ENCODE data around the gene ATP1A2. TPM values are rescaled to one million over a fixed set of nuclear protein-coding genes. Genes with fewer than 3 reads are reported as not detected.

ATP1A2 gene
- total and polyA plus RNA-seq, 4 donors = 1.1 to 7.9 (median 3.1) TPM

DNA sequence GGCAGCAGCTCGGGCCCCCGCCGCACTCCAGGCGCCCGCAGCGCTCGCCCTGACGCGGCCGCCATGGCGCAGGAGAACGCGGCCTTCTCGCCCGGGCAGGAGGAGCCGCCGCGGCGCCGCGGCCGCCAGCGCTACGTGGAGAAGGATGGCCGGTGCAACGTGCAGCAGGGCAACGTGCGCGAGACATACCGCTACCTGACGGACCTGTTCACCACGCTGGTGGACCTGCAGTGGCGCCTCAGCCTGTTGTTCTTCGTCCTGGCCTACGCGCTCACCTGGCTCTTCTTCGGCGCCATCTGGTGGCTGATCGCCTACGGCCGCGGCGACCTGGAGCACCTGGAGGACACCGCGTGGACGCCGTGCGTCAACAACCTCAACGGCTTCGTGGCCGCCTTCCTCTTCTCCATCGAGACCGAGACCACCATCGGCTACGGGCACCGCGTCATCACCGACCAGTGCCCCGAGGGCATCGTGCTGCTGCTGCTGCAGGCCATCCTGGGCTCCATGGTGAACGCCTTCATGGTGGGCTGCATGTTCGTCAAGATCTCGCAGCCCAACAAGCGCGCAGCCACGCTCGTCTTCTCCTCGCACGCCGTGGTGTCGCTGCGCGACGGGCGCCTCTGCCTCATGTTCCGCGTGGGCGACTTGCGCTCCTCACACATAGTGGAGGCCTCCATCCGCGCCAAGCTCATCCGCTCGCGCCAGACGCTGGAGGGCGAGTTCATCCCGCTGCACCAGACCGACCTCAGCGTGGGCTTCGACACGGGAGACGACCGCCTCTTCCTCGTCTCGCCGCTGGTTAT lies 31.4 kb upstream of the ATP1A2 start:
- Histone ChIP-seq H3K27ac (ENCODE audit: low read depth in 1 of 2, low read length in 1 of 2) (no peak overlapping the region), H3K4me1 (ENCODE audit: control insufficient read depth in 5 of 5, insufficient read depth in 5 of 5, low read length in 5 of 5) (peaks cover 0 to 6% (median 0%) of the 10 kb centered on the region in 5 donors), H3K27me3 (ENCODE audit: control insufficient read depth in 3 of 3, insufficient read depth in 3 of 3, low read length in 2 of 3) (peaks cover 0 to 49% (median 38%) of the 10 kb centered on the region in 3 donors), H3K9me3 (ENCODE audit: control insufficient read depth in 4 of 4, insufficient read depth in 3 of 4, low read length in 3 of 4) (no peaks in the 10 kb centered on the region), H3K36me3 (ENCODE audit: control insufficient read depth in 4 of 4, insufficient read depth in 4 of 4, low read length in 4 of 4) (peaks cover 0 to 6% (median 1%) of the 10 kb centered on the region in 4 donors), H3K9ac (ENCODE audit: insufficient read depth in 1 of 2, low read length in 2 of 2) (no peak overlapping the region), H3K4me3 (no peak overlapping the region)
- DNase-seq (peak; percentile 37 to 66 (median 65)), ATAC-seq (ENCODE audit: insufficient read depth, low FRiP score) (peak; percentile 76)
- TF ChIP-seq, protein P1, sequence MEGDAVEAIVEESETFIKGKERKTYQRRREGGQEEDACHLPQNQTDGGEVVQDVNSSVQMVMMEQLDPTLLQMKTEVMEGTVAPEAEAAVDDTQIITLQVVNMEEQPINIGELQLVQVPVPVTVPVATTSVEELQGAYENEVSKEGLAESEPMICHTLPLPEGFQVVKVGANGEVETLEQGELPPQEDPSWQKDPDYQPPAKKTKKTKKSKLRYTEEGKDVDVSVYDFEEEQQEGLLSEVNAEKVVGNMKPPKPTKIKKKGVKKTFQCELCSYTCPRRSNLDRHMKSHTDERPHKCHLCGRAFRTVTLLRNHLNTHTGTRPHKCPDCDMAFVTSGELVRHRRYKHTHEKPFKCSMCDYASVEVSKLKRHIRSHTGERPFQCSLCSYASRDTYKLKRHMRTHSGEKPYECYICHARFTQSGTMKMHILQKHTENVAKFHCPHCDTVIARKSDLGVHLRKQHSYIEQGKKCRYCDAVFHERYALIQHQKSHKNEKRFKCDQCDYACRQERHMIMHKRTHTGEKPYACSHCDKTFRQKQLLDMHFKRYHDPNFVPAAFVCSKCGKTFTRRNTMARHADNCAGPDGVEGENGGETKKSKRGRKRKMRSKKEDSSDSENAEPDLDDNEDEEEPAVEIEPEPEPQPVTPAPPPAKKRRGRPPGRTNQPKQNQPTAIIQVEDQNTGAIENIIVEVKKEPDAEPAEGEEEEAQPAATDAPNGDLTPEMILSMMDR (IDR thresholded peaks at IDR 0.05; ENCODE audit: control extremely low read depth, extremely low read depth) = peak; percentile 51
- 23 to 32% methylated on average over 92 to 96 of the region's 96 CpGs for WGBS, 2 donors

DNA sequence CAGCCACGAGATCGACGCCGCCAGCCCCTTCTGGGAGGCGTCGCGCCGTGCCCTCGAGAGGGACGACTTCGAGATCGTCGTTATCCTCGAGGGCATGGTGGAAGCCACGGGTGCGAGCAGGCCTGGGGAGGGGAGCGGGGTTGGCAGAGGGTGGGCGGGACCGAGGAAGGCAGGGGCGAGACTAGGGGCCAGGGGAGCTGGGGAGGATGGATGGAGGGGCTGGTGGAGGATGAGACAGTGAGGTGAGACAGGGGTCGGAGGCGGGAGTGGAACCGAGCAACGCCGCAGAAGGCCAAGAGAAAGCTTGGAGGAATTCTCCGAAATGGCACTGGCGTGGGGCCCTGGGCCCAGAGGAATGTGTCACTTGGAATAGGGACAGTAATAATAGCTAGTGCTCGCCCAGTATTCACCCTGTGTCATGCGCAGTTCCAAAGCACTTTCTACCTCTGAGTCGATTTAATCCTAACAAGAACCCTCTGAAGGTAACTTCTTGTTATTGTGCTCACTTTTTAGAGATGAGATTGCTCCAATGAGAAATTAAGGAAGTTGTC lies 30.7 kb upstream of the ATP1A2 start:
- no peak for ATAC-seq (ENCODE audit: insufficient read depth, low FRiP score)

DNA sequence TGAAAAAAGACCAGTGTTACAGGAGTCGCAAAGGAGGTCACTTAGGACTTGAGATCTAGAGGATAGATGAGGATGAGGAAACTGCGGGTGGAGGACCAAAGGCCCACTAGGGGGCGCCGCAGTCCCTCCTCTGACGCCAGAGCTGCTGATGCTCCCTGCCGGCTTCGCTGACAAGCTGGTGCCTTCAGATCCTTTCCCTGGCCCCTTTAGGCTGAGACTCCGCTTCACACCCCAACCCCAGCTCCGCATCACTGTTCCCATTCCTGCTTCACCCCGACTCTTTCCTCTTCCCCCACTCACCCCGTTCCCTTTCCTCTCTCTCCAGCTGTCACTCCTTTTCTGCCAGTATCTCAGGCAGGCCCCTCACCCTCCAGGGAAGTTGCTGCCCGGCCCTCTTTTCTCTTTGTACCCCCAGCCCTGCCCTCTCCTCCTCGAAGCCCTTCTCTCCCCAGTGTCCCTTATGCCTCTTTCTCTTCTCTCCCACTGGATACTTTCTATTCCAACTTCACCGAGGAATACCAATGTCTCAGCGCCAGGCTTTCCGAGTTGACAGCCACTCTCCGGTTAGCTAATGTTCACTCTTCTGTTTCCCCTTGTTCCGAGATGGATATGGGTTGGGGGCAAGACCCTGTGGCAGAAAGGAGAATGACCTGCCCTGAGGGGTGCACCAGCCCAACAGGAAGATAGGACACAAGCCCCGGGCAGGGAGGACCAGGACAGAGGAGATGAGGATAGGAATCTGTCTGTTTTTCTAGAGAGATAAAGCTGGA lies 29.7 kb upstream of the ATP1A2 start:
- H3K36me3 ChIP-seq (ENCODE audit: control insufficient read depth in 4 of 4, insufficient read depth in 4 of 4, low read length in 4 of 4) = peaks cover 0 to 13% (median 2%) of the 10 kb centered on the region in 4 donors
- peaks cover 0 to 33% (median 28%) of the 10 kb centered on the region in 3 donors for H3K27me3 ChIP-seq (ENCODE audit: control insufficient read depth in 3 of 3, insufficient read depth in 3 of 3, low read length in 2 of 3)
- H3K27ac ChIP-seq (ENCODE audit: low read depth in 1 of 2, low read length in 1 of 2) = no peak overlapping the region
- no peaks in the 10 kb centered on the region for H3K9me3 ChIP-seq (ENCODE audit: control insufficient read depth in 4 of 4, insufficient read depth in 3 of 4, low read length in 3 of 4)
- TF ChIP-seq, protein P1 (IDR thresholded peaks at IDR 0.05; ENCODE audit: control extremely low read depth, extremely low read depth) = peak; percentile 66
- WGBS, 2 donors = 55 to 57% methylated on average over 19 of the region's 19 CpGs
- DNase-seq (peak; percentile 74 to 78 (median 77)), ATAC-seq (ENCODE audit: insufficient read depth, low FRiP score) (no peak)
- peaks cover 0 to 6% (median 0%) of the 10 kb centered on the region in 5 donors for H3K4me1 ChIP-seq (ENCODE audit: control insufficient read depth in 5 of 5, insufficient read depth in 5 of 5, low read length in 5 of 5)
- H3K4me3 ChIP-seq = no peak overlapping the region
- H3K9ac ChIP-seq (ENCODE audit: insufficient read depth in 1 of 2, low read length in 2 of 2) = no peak overlapping the region

More for the DNA sequence above, 30.7 kb upstream of the ATP1A2 start:
- H3K4me3 ChIP-seq = no peak overlapping the region
- TF ChIP-seq, protein P1 (IDR thresholded peaks at IDR 0.05; ENCODE audit: control extremely low read depth, extremely low read depth) = no peak
- peaks cover 0 to 8% (median 1%) of the 10 kb centered on the region in 4 donors for H3K36me3 ChIP-seq (ENCODE audit: control insufficient read depth in 4 of 4, insufficient read depth in 4 of 4, low read length in 4 of 4)
- H3K9me3 ChIP-seq (ENCODE audit: control insufficient read depth in 4 of 4, insufficient read depth in 3 of 4, low read length in 3 of 4) = no peaks in the 10 kb centered on the region
- no peak for DNase-seq
- H3K9ac ChIP-seq (ENCODE audit: insufficient read depth in 1 of 2, low read length in 2 of 2) = no peak overlapping the region
- 84 to 85% methylated on average over 30 of the region's 30 CpGs for WGBS, 2 donors
- no peak overlapping the region for H3K27ac ChIP-seq (ENCODE audit: low read depth in 1 of 2, low read length in 1 of 2)
- H3K4me1 ChIP-seq (ENCODE audit: control insufficient read depth in 5 of 5, insufficient read depth in 5 of 5, low read length in 5 of 5) = peaks cover 0 to 6% (median 0%) of the 10 kb centered on the region in 5 donors
- H3K27me3 ChIP-seq (ENCODE audit: control insufficient read depth in 3 of 3, insufficient read depth in 3 of 3, low read length in 2 of 3) = peaks cover 0 to 43% (median 38%) of the 10 kb centered on the region in 3 donors

All from lung (tissue), 12 donors.